HG02678 (cell line): Measurements from ENCODE around the gene CAMK1G.

Experiments used
- ATAC-seq: cut with Tn5 transposase; IDR thresholded peaks from one replicate; pipeline ENCODE4 v1.9.1; 2021; ENCODE audit warnings: mild to moderate bottlenecking, moderate library complexity; ENCODE audit not compliant: unreplicated experiment

Gene CAMK1G

DNA sequence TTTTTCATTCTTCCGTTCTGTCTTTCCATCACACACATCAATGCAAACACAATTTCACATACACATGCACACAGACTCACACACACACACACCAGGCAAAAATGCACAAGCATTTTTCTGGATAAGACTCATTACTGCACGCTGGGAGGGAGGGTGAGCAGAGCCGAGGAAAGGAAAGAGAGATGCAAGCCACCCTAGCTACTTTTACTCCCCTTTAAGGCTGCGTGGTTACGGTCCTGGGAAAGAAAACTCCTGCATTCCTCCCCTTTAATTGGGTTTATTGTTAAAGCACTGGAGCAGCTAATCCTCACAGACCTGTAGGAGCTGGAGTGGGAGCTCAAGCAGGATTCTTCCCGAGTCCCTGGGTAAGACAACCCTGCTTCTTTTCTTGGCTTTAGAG lies at the start of gene CAMK1G:
Gene CAMK1G, plus strand, starts transcription at position 307 of the 400 bp plus-strand sequence. CDS start 11,270 bp downstream, outside the sequence.
- ATAC-seq, result no peak

DNA sequence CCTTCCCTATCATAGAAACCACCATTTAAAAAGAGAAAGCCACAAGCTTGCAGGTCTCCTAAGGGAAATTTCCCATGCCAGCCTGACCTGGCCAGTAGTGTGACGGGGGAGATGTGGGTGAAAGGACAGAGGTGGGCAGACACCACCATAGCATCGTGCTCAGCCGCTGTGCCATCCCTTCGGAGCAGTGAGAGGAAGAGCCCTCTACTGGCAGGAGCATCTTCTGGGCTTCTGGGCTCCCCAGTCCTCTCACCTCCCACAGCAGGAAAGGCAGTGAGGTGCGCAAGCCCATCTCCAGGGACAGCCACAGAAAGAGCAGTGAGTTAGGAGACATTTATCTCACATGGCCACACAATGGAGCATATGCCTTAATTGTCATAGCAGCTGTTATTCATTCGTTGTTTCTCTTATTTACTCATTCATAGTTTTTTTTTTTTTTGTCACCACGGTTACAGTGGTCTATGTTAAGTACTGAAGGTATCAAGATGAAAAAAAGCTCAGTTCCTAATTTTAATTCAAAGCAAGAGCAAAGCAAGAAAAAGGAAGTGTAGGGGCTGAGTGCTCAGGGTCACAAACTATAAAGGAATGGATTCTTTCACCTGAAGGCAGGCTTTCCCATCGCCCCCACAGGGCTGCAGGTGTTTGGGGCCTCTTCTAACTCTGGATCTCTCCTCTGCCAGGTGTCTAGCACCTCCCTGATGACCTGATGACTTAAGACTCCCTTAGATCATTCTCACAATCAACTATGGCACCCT lies 48.8 kb upstream of the CAMK1G start:
- ATAC-seq, result no peak

DNA sequence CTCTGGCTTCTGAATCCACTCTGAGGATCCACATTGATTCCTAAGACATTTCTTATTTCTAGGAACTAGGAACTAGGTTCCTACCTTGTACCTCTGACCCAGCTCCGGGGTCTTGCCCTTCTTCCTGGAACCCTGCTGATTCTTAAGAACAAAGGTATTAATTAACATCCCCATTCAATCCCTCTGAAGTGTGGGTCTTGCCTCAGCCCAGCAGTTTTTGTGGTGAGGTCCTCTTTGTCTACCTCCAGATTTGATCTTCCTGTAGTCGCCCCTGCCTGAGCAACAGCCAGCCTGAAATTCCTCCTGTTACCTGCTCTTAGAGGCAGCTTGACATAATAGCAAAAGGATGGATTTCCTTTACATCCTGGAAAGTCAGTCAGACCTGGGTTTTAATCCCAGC lies 46.7 kb upstream of the CAMK1G start:
- ATAC-seq, result no peak

DNA sequence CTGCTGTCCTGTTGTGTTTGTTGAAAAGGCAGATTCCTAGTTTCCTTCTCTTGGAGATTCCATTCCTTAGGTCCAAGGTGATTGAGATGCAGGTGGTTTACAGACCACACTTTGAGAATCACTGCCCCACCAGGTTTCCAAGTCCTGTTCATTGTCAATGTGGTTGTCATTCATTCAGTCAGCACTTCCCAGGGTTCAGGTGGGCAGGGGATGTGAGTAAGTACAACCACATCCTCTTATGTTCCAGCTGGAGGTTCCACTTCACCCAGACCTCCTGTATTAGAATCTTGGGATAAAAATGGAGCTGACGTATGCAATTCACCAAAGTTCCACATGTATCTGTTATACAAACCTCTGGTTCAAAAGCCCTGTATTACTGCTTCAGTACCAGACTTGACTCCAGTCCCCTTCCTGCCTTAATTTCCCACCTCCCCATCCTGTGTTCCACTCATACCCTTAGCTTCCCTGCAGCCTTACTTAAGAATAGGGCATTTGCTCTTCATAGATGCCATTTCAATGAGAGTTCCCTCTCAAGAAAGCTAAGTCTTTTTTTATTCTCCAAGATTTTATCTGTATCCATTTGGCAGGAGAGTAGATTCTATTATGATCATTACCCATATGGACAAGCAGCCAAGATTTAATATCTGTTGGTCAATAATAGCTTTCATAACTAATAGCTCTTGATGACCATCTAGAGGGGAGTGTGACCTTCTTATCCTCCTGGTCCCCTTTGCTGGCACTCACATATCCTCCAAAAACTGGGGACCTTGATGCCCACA lies 46.0 kb upstream of the CAMK1G start:
- ATAC-seq, result no peak

DNA sequence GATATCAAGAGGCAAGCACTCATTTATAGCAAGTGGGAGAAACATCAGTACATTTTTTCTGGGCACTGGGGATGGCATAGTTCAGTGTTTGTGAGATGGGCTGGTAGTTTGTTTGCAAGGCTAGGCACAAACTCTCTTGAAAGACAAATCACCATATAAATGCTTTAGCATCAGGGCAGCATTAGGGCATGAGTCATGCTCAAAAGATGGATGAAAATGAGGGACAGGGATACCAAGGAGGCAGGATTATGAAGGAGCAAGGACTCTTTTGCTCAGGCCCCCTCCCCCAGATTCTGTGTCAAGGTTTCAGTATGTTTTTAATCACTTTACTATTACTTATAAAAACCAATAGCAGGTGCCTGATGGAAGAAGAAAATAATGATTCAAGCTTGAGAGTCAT lies 43.9 kb upstream of the CAMK1G start:
- no peak for ATAC-seq

- ATAC-seq, result no peak
These were observed 40.9 kb upstream of the CAMK1G start for GRCh38 chr1:209542585-209542984.

DNA sequence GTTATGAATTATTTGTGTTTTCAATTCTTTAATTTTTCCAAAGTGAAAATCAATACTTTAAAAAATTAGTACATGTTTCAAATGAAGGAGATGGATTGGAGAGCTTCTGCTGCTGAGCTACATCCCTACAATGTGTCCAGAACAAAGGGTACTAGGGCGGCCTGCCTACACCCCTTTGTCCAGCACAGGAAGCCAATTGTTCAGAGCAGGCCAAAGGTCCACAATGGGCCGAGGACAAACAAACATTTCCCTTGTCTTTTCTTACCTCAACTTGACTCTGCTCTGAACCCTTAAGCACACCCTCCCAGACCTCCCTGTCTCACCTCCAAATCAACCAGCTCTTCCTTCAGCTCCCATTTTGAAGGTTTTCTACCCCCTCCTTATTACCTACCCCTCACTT lies 39.4 kb upstream of the CAMK1G start:
- ATAC-seq, result no peak

DNA sequence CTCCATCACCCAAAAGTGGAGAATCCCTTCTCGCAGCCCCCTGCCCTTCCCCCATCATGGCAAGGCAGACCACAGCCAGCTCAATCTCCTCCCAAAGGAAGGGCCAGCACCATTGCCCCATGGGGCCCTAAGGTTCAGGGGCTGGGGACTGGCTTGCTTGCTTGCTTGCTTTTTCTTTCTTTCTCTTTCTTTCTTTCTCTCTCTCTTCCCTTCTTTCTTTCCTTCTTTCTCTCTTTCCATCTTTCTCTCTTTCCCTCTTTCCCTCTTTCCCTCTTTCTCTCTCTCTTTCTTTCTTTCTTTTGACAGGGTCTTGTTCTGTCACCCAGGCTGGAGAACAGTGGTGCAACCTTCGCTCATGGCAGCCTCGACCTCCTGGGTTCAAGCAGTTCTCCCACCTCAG lies 38.1 kb upstream of the CAMK1G start:
- no peak for ATAC-seq

DNA sequence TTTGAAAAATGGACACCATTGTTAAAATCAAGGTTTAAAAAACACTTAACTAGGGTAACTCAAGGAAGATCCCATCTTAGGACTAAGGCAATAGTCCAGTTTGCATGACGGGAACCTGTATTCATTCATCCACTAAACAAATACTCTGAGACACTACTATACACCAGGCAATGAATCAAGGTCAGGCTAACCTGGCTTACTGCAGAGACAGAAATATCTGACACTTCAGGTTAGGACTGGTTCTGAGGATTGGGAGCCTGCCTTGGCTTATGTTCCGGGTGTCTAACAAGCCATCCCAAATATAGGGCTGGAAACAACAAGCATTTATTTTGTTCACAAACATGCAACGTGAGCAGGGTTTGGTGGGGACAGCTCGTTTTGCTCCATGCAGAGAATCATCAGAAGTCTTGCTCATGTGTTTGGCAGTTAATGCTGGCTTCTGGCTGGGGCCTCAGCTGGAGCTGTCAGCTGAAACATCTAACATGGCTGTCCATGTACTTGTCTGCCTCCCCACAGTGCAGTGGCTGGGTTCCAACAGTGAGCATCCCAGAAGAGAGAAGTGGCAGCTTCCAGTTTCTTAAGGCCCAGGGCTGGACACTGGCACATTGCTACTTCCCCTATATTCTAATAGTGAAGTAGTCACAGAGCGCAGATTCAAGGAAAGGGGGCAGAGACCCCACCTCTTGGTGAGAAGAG lies 37.0 kb upstream of the CAMK1G start:
- ATAC-seq, result no peak

GRCh38 chr1:209547626-209548025 lies 35.9 kb upstream of the CAMK1G start:
- no peak for ATAC-seq

DNA sequence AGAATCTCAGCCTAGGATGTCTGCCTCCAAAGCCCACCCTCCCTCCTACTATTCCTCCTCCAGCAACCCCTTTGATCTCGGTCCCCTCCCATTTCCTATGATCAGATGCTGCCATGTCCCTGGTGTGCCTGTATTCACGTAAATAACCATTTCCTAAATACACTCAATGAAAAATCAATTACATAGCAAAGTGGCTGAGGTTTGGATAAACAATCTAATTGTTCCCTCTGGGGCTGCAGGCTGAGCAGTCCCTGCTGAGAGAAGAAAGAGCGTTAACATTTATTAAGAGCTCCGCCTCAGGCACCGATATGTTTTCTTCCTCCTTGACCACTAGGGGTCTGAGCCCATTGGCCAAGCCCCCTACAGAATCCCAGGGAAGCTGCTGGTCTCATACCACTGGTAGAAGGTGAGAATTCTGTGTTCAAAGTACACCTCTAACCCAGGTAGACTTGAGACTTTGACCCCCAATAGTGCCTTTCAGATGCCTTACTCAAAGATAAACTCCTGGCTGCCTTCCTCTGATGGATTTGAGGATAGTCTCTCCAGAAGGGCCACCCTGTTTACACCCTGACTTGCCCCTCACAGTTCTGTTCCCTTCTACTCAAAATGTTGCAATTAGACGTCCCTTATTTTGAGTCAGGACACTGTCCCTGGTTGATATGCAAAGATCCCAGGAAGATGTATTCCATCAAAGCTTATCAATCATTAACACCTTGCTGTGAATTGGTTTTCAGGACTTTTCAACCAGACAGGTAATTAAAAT lies 33.9 kb upstream of the CAMK1G start:
- ATAC-seq, result no peak

DNA sequence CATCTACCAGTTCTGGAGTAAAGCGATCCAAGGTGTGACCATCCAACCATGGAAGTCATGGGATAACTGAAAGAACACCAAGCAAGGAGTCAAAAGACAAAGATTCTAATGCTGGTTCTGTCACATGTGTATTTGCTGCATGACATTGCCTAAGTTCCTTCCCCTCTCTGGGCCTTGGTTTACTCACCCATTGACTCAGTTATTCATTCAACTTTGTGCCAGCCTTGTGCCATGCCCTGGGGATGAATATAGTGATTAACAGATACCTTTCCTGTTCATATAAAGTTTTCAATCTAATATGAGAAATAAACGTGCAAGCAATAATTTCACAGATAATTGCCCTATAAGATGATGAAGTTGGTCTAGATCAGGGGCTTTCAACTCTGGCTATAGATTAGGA lies 33.0 kb upstream of the CAMK1G start:
- ATAC-seq, result no peak

- ATAC-seq, result no peak
These were observed 30.9 kb upstream of the CAMK1G start for GRCh38 chr1:209552406-209553264.

GRCh38 chr1:209554761-209555611 lies 28.5 kb upstream of the CAMK1G start:
- no peak for ATAC-seq

GRCh38 chr1:209556162-209556690 lies 27.3 kb upstream of the CAMK1G start:
- no peak for ATAC-seq

DNA sequence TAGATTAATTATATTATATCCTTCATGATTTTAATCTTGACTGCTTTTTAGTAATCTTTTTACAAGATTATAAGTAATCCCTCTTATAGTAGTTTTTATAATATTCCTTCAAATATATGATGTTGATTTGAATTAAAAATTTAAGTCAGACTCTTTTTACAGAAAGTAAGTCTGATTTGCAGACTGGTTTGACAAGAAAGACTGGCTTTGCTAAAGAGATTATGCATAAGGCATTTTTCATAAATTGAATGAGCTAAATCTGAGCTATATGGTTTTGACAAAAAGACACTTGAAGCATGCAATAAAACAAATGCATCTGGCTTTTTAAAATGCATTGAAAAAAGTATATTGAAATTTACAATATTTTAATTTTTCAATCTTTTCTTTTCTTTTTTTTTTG lies 26.3 kb upstream of the CAMK1G start:
- ATAC-seq, result no peak

DNA sequence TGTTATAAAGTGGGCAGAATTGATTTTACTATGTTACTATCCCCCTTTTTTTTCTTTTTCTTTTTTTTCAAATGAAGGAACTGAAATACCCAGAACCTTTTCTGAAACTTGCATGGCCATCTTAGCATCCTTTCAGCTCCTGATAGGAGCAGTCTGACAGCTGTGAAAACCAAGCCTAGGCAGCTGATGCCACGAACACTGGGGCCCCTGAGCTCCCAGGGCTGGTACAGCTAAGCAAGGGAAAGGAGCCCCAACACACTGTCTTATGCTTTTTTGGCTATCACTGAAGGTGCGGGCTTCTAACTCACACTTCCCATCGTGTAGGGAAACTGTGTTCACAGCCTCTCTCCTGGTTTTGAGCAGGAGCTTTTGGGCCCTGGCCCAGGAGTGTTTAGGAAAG lies 23.0 kb upstream of the CAMK1G start:
- ATAC-seq, result no peak

DNA sequence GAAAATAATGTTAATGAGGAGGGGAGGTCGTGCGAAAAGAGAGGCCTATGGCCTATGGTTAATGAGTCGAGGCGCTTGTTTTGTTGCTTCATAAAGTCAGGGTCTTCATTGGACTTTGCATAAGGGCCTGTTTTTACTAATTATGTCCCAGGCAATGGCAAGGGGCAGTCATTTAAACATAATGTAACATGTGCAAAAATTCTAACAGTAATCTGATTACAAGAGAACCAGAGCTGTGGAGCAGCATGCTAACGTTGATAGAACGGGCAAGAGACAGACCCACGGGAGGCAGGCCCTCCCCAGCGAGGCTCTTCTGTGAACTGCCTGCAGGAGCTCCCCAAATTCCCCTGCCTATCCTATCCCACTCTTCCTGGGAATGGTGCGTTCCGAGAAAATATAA lies 22.6 kb upstream of the CAMK1G start:
- no peak for ATAC-seq

GRCh38 chr1:209561532-209561931 lies 22.0 kb upstream of the CAMK1G start:
- no peak for ATAC-seq
